ENCODE measurements around the gene MIXL1. TPM values are rescaled to one million over a fixed set of nuclear protein-coding genes. Genes with fewer than 3 reads are reported as not detected.

The MIXL1 gene
- total RNA-seq, 1 experiment from 2014 or later: not detected

GRCh38 chr1:226233293-226233692 is 9.8 kb downstream of the MIXL1 start:
- POLR2A ChIA-PET (ENCODE audit: unreplicated experiment): no interaction called here
- intact Hi-C loops (cut with micrococcal nuclease; ENCODE audit: unreplicated experiment): no loop called here

GRCh38 chr1:226233806-226234205 is 10.3 kb downstream of the MIXL1 start:
- H2AFZ ChIP-seq: no peak overlapping the region
- ChIA-PET CTCF (no interaction called here), POLR2A (ENCODE audit: unreplicated experiment) (no interaction called here)
- TF ChIP-seq CTCF (conservative IDR thresholded peaks at IDR 0.05) (no peak), EZH2 (IDR thresholded peaks at IDR 0.05; ENCODE audit: low read depth) (no peak)
- no peak overlapping the region for H3K4me3 ChIP-seq
- H4K20me1 ChIP-seq (ENCODE audit: insufficient read depth): no peaks in the 10 kb centered on the region
- no peaks in the 10 kb centered on the region for H3K9me2 ChIP-seq (ENCODE audit: insufficient read depth)
- DNase-seq: no peak
- no TSS peak for BruUV-seq (replicated peaks)
- H3K27me3 ChIP-seq (ENCODE audit: insufficient read depth, low read depth): no peaks in the 10 kb centered on the region
- H3K9me3 ChIP-seq (ENCODE audit: insufficient read depth, low read depth): no peaks in the 10 kb centered on the region
- peaks cover 17% of the 10 kb centered on the region for H3K36me3 ChIP-seq (ENCODE audit: low read depth)
- H3K79me2 ChIP-seq (ENCODE audit: low read depth): no peaks in the 10 kb centered on the region
- H3K4me2 ChIP-seq: no peak overlapping the region
- no peak overlapping the region for H3K27ac ChIP-seq
- H3K4me1 ChIP-seq (replicated peaks; ENCODE audit: insufficient read depth): no peaks in the 10 kb centered on the region
- intact Hi-C loops (cut with micrococcal nuclease; ENCODE audit: unreplicated experiment): no loop called here
- H3F3A ChIP-seq (ENCODE audit: insufficient read depth, low read depth): no peaks in the 10 kb centered on the region; the same call in none of the 2 replicates

More at GRCh38 chr1:226233293-226233692, 9.8 kb downstream of the MIXL1 start:
- Histone ChIP-seq H3K9me2 (ENCODE audit: insufficient read depth) (no peaks in the 10 kb centered on the region), H3K79me2 (ENCODE audit: low read depth) (no peaks in the 10 kb centered on the region), H3K36me3 (ENCODE audit: low read depth) (peaks cover 17% of the 10 kb centered on the region), H3K9me3 (ENCODE audit: insufficient read depth, low read depth) (no peaks in the 10 kb centered on the region), H3K4me3 (no peak overlapping the region), H4K20me1 (ENCODE audit: insufficient read depth) (no peaks in the 10 kb centered on the region), H3K4me2 (no peak overlapping the region), H3F3A (ENCODE audit: insufficient read depth, low read depth) (no peaks in the 10 kb centered on the region; the same call in none of the 2 replicates), H3K27me3 (ENCODE audit: insufficient read depth, low read depth) (no peaks in the 10 kb centered on the region), H3K27ac (no peak overlapping the region), H3K4me1 (replicated peaks; ENCODE audit: insufficient read depth) (no peaks in the 10 kb centered on the region), H2AFZ (no peak overlapping the region)
- no TSS peak for BruUV-seq (replicated peaks)
- no peak for DNase-seq
- TF ChIP-seq EZH2 (IDR thresholded peaks at IDR 0.05; ENCODE audit: low read depth): no peak
- CTCF ChIA-PET: no interaction called here

GRCh38 chr1:226236826-226237225 is 13.4 kb downstream of the MIXL1 start:
- Histone ChIP-seq H3K4me3 (no peak overlapping the region), H3K4me1 (replicated peaks; ENCODE audit: insufficient read depth) (no peaks in the 10 kb centered on the region), H3F3A (ENCODE audit: insufficient read depth, low read depth) (no peaks in the 10 kb centered on the region), H3K9me2 (ENCODE audit: insufficient read depth) (no peaks in the 10 kb centered on the region), H3K9me3 (ENCODE audit: insufficient read depth, low read depth) (no peaks in the 10 kb centered on the region), H3K27ac (no peak overlapping the region), H4K20me1 (ENCODE audit: insufficient read depth) (no peaks in the 10 kb centered on the region), H2AFZ (no peak overlapping the region), H3K79me2 (ENCODE audit: low read depth) (no peaks in the 10 kb centered on the region), H3K27me3 (ENCODE audit: insufficient read depth, low read depth) (no peaks in the 10 kb centered on the region), H3K4me2 (no peak overlapping the region), H3K36me3 (ENCODE audit: low read depth) (peaks cover 17% of the 10 kb centered on the region)
- TF ChIP-seq CTCF (conservative IDR thresholded peaks at IDR 0.05): no peak
- BruUV-seq (replicated peaks): no TSS peak
- intact Hi-C loops (cut with micrococcal nuclease; ENCODE audit: unreplicated experiment): no loop called here
- ChIA-PET POLR2A (ENCODE audit: unreplicated experiment) (no interaction called here), CTCF (no interaction called here)
- no peak for DNase-seq

GRCh38 chr1:226239421-226239820 is 16.0 kb downstream of the MIXL1 start:
- intact Hi-C loops (cut with micrococcal nuclease; ENCODE audit: unreplicated experiment): no loop called here
- no peak overlapping the region for H3K4me2 ChIP-seq
- POLR2A ChIA-PET (ENCODE audit: unreplicated experiment): interaction anchor here (0.6 kb wide), 1 partner anchor 21 kb away, joined by 5 read pairs; no protein-coding TSS in a partner anchor
- H3K79me2 ChIP-seq (ENCODE audit: low read depth): no peaks in the 10 kb centered on the region
- H3K36me3 ChIP-seq (ENCODE audit: low read depth): peaks cover 11% of the 10 kb centered on the region
- no peaks in the 10 kb centered on the region for H3K9me2 ChIP-seq (ENCODE audit: insufficient read depth)
- DNase-seq: no peak
- CTCF ChIA-PET: no interaction called here
- no peak overlapping the region for H2AFZ ChIP-seq
- H3F3A ChIP-seq (ENCODE audit: insufficient read depth, low read depth): no peaks in the 10 kb centered on the region
- no peaks in the 10 kb centered on the region for H3K27me3 ChIP-seq (ENCODE audit: insufficient read depth, low read depth)
- BruUV-seq (replicated peaks): no TSS peak
- H3K4me3 ChIP-seq: no peak overlapping the region
- no peak for TF ChIP-seq EZH2 (IDR thresholded peaks at IDR 0.05; ENCODE audit: low read depth)
- TF ChIP-seq CTCF (conservative IDR thresholded peaks at IDR 0.05): no peak
- no peak overlapping the region for H3K27ac ChIP-seq
- H4K20me1 ChIP-seq (ENCODE audit: insufficient read depth): no peaks in the 10 kb centered on the region; the same call in 1 of the 2 replicates
- no peaks in the 10 kb centered on the region for H3K9me3 ChIP-seq (ENCODE audit: insufficient read depth, low read depth)
- no peaks in the 10 kb centered on the region for H3K4me1 ChIP-seq (replicated peaks; ENCODE audit: insufficient read depth)

Measured in PC-9 (cell line).